ENCODE results near the gene CHAC1. TPM values are rescaled to one million over a fixed set of nuclear protein-coding genes. Genes with fewer than 3 reads are reported as not detected.
A peak's percentile ranks its signal among the peaks of the same experiment; 100 is the strongest.

The CHAC1 gene
- total and polyA plus RNA-seq, 2 of the 13 experiments (the other 11 are each of a cell fraction or from before 2014, with no cell fraction given), result 0.44 TPM; not detected in 1

- peak; percentile 95 for TF ChIP-seq ZSCAN20 (CRISPR knock-in tag; IDR thresholded peaks at IDR 0.05; ENCODE audit: borderline replicate concordance)
- TF ChIP-seq MIER2 (CRISPR knock-in tag; IDR thresholded peaks at IDR 0.05), result peak; percentile 58; the same call in 1 of the 2 replicates
- TF ChIP-seq HDAC2 (CRISPR knock-in tag; IDR thresholded peaks at IDR 0.05), result 0 out of 2 replicates have a peak, but pooled peaks have one; percentile 35
- TF ChIP-seq TEAD3 (CRISPR knock-in tag; optimal IDR thresholded peaks at IDR 0.05; ENCODE audit: borderline replicate concordance), result no peak
- TF ChIP-seq SOX6 (IDR thresholded peaks at IDR 0.05), result no peak
- no peak for TF ChIP-seq SOX6 (CRISPR knock-in tag; IDR thresholded peaks at IDR 0.05)
- TF ChIP-seq NFYC (CRISPR knock-in tag; IDR thresholded peaks at IDR 0.05), result no peak
- no peak for TF ChIP-seq HMG20B (CRISPR knock-in tag; conservative IDR thresholded peaks at IDR 0.05)
- no peak for TF ChIP-seq MXD4 (CRISPR knock-in tag; IDR thresholded peaks at IDR 0.05)
- TF ChIP-seq ZMAT3 (CRISPR knock-in tag; conservative IDR thresholded peaks at IDR 0.05), result 0 out of 2 replicates have a peak, but pooled peaks have one; percentile 38
- TF ChIP-seq ZGPAT (CRISPR knock-in tag; IDR thresholded peaks at IDR 0.05), result 0 out of 2 replicates have a peak, but pooled peaks have one; percentile 36
- no peak for TF ChIP-seq ZHX1 (CRISPR knock-in tag; IDR thresholded peaks at IDR 0.05; ENCODE audit: low read depth)
- TF ChIP-seq HOXA9 (CRISPR knock-in tag; IDR thresholded peaks at IDR 0.05; ENCODE audit: borderline replicate concordance), result no peak
- no peak for TF ChIP-seq ETV6 (CRISPR knock-in tag; conservative IDR thresholded peaks at IDR 0.05)
- no peak for TF ChIP-seq ELF1 (CRISPR knock-in tag; IDR thresholded peaks at IDR 0.05)
- TF ChIP-seq KMT2A (CRISPR knock-in tag; IDR thresholded peaks at IDR 0.05), result no peak
- TF ChIP-seq ELF3 (CRISPR knock-in tag; IDR thresholded peaks at IDR 0.05), result 0 out of 2 replicates have a peak, but pooled peaks have one; percentile 22
- TF ChIP-seq REST (IDR thresholded peaks at IDR 0.05; ENCODE audit: borderline replicate concordance in 1 of 2, low read depth in 1 of 2, low read length in 2 of 2), result peak; percentile 8 to 83
- TF ChIP-seq ZNF839 (CRISPR knock-in tag; IDR thresholded peaks at IDR 0.05; ENCODE audit: borderline replicate concordance), result no peak
- no peak for TF ChIP-seq ZNF569 (CRISPR knock-in tag; IDR thresholded peaks at IDR 0.05; ENCODE audit: borderline replicate concordance)
- no peak for TF ChIP-seq PRPF4 (IDR thresholded peaks at IDR 0.05; ENCODE audit: low read depth, low read length, poor library complexity, severe bottlenecking)
Observed at GRCh38 chr15:40921949-40922607, 31.2 kb upstream of the CHAC1 start (continued).
